OCI-LY1 (cell line): ENCODE measurements around the gene ORC3.

Source experiments
- H2AFZ ChIP-seq: fragments of 200-600 bp; sonication (generic), shearing (Covaris generic); 2 replicates; pipeline ENCODE4 v1.6.0; 2014; ENCODE audit warnings: antibody characterized with exemption, mild to moderate bottlenecking, low read length
- H3F3A ChIP-seq: fragments of 200-600 bp; sonication (generic), shearing (Covaris generic); 2 replicates; pipeline ENCODE4 v1.6.0; 2014; ENCODE audit warnings: mild to moderate bottlenecking, antibody characterized with exemption, low read length, moderate library complexity; ENCODE audit not compliant: insufficient read depth
- H3K27ac ChIP-seq: fragments of 200-600 bp; sonication (generic); 2 replicates; pipeline ENCODE4 v1.5.1; 2014; ENCODE audit warnings: low read length, mixed run types, mild to moderate bottlenecking, low read depth; ENCODE audit not compliant: poor library complexity, severe bottlenecking
- H3K27me3 ChIP-seq: fragments of 200-600 bp; sonication (generic); 2 replicates; pipeline ENCODE4 v1.6.0; 2014; ENCODE audit warnings: antibody characterized with exemption, mild to moderate bottlenecking, low read length, moderate library complexity; ENCODE audit not compliant: insufficient read depth
- H3K36me3 ChIP-seq: fragments of 200-600 bp; sonication (generic); 2 replicates; pipeline ENCODE4 v1.6.1; 2014; ENCODE audit warnings: mild to moderate bottlenecking, antibody characterized with exemption, low read length, moderate library complexity, mixed read lengths; ENCODE audit not compliant: insufficient read depth
- H3K4me1 ChIP-seq: fragments of 200-600 bp; sonication (generic); 2 replicates; pipeline ENCODE4 v1.5.1; 2014; ENCODE audit warnings: mild to moderate bottlenecking, low read length, moderate library complexity; ENCODE audit not compliant: insufficient read depth, severe bottlenecking
- H3K4me2 ChIP-seq: fragments of 200-600 bp; sonication (generic), shearing (Covaris generic); 2 replicates; pipeline ENCODE4 v1.6.1; 2014; ENCODE audit warnings: low read length
- H3K4me3 ChIP-seq: fragments of 200-600 bp; sonication (generic); 2 replicates; pipeline ENCODE4 v1.5.1; 2014; ENCODE audit warnings: low read length, low read depth, mild to moderate bottlenecking, mixed read lengths; ENCODE audit not compliant: poor library complexity, severe bottlenecking
- H3K79me2 ChIP-seq: fragments of 200-600 bp; shearing (Covaris generic); 2 replicates; pipeline ENCODE4 v1.6.1; 2016; ENCODE audit warnings: mixed run types, low read length, mixed read lengths; ENCODE audit not compliant: insufficient read depth
- H3K9ac ChIP-seq: fragments of 200-600 bp; sonication (generic), shearing (Covaris generic); 2 replicates; pipeline ENCODE4 v1.6.1; 2014; ENCODE audit warnings: mild to moderate bottlenecking, low read length, mixed read lengths
- H3K9me2 ChIP-seq: fragments of 200-600 bp; sonication (generic), shearing (Covaris generic); 2 replicates; pipeline ENCODE4 v1.6.1; 2014; ENCODE audit warnings: low read depth, mild to moderate bottlenecking, low read length, mixed read lengths
- H3K9me3 ChIP-seq: fragments of 200-600 bp; shearing (Covaris generic); 2 replicates; pipeline ENCODE4 v1.6.1; 2014; ENCODE audit warnings: low read length, mixed read lengths
- H4K20me1 ChIP-seq: fragments of 200-600 bp; sonication (generic), shearing (Covaris generic); 2 replicates; pipeline ENCODE4 v1.6.0; 2016; ENCODE audit warnings: mild to moderate bottlenecking, low read length; ENCODE audit not compliant: insufficient read depth
- EZH2 ChIP-seq: fragments of 200-600 bp; sonication (generic), shearing (Covaris generic); IDR thresholded peaks from 2 replicates; pipeline ENCODE4 v1.8.0; 2017; ENCODE audit warnings: borderline replicate concordance, mixed run types, mild to moderate bottlenecking, antibody characterized with exemption, low read length, moderate library complexity, mixed read lengths
- TF ChIP-seq, protein P1 (sequence below): fragments of 200-600 bp; sonication (generic), shearing (Covaris generic); IDR thresholded peaks from 2 replicates; pipeline ENCODE4 v1.5.1; 2017; ENCODE audit warnings: mild to moderate bottlenecking, antibody characterized with exemption, low read length, moderate library complexity, mixed read lengths

Gene ORC3

DNA sequence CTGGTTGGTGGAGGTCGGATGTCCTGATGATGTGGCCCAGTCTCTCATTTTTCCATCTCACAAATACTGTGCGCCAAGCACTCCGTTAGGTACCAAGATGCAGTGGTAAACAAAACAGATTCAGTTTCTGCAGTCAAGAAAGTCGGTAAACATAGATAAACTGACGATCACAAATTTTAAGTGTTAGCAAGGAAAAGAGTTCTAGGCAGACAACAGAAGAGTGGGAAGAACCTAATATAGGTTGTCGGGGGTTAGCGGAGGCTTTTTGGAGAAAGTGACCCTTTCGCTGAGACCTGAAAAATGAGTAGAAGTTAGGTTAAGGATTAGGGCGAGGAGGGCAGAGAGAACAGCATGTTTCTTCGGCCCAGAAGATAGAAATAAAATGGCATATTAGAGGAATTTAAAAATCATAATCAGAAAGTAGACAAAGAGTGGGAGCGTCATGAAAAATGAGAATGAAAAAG is 514 bp downstream of the ORC3 start:
- H3K9me2 ChIP-seq = no peaks in the 10 kb centered on the region
- no peaks in the 10 kb centered on the region for H3K27me3 ChIP-seq
- H3K79me2 ChIP-seq = peaks cover 60% of the 10 kb centered on the region
- H3K4me3 ChIP-seq = peak overlapping the region; percentile 84
- peak overlapping the region; percentile 87 for H3K9ac ChIP-seq
- peaks cover 31% of the 10 kb centered on the region for H3K4me1 ChIP-seq
- TF ChIP-seq, protein P1, sequence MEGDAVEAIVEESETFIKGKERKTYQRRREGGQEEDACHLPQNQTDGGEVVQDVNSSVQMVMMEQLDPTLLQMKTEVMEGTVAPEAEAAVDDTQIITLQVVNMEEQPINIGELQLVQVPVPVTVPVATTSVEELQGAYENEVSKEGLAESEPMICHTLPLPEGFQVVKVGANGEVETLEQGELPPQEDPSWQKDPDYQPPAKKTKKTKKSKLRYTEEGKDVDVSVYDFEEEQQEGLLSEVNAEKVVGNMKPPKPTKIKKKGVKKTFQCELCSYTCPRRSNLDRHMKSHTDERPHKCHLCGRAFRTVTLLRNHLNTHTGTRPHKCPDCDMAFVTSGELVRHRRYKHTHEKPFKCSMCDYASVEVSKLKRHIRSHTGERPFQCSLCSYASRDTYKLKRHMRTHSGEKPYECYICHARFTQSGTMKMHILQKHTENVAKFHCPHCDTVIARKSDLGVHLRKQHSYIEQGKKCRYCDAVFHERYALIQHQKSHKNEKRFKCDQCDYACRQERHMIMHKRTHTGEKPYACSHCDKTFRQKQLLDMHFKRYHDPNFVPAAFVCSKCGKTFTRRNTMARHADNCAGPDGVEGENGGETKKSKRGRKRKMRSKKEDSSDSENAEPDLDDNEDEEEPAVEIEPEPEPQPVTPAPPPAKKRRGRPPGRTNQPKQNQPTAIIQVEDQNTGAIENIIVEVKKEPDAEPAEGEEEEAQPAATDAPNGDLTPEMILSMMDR = no peak
- no peak for TF ChIP-seq EZH2
- peak overlapping the region; percentile 86 for H3K4me2 ChIP-seq
- no peaks in the 10 kb centered on the region for H4K20me1 ChIP-seq
- peaks cover 38% of the 10 kb centered on the region for H3K36me3 ChIP-seq
- no peaks in the 10 kb centered on the region for H3F3A ChIP-seq
- no peaks in the 10 kb centered on the region for H3K9me3 ChIP-seq
- H2AFZ ChIP-seq = no peak overlapping the region; the same call in 1 of the 2 replicates
- peak overlapping the region; percentile 27 for H3K27ac ChIP-seq

DNA sequence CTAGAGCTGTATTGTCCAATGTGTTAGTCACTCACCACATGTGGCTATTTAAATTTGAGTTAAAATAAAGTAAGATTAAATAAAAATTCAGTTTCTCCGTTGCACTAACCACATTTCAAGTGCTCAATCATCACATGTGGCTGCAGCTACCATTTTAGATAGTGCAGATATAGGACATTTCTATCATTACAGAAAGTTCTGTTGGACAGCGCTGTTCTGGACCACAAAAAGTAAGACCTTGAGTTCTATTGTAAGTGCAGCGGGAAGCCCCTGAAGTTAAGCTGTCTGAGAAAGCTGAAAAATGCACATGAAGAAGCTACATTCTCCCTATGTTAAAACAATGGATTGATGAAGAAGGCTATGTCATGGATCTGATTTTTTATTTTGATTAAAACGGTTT is 1.1 kb downstream of the ORC3 start:
- Histone ChIP-seq H3K4me3 (peak overlapping the region; percentile 84), H3K36me3 (peaks cover 39% of the 10 kb centered on the region), H3K27ac (no peak overlapping the region)

DNA sequence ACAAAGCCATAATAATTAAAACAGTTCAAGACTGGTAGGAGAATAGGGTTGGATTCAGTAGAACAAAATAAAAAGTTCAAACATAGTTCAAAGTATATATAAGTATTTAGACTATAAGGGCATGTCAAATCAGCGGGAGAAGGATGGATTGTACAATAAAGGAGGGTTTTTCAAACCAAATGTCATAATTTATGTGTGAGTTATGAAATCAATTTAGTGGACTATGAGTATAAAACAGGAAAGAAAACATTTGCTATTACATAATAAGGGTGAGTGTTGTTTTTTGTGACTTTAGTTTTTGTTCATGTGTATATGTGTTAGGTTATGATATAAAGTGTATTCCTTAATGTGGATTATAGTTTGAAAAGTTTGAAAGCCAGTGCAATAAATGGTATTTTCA is 10.6 kb downstream of the ORC3 start:
- TF ChIP-seq, protein P1 = no peak
- TF ChIP-seq EZH2 = no peak
- H3K4me2 ChIP-seq = no peak overlapping the region
- H3K79me2 ChIP-seq = no peaks in the 10 kb centered on the region
- H4K20me1 ChIP-seq = no peaks in the 10 kb centered on the region
- no peaks in the 10 kb centered on the region for H3K4me1 ChIP-seq
- no peaks in the 10 kb centered on the region for H3F3A ChIP-seq
- H3K27ac ChIP-seq = no peak overlapping the region
- no peaks in the 10 kb centered on the region for H3K9me2 ChIP-seq
- H3K9me3 ChIP-seq = no peaks in the 10 kb centered on the region
- H2AFZ ChIP-seq = no peak overlapping the region
- no peak overlapping the region for H3K4me3 ChIP-seq
- no peaks in the 10 kb centered on the region for H3K27me3 ChIP-seq
- no peak overlapping the region for H3K9ac ChIP-seq
- H3K36me3 ChIP-seq = peaks cover 14% of the 10 kb centered on the region; the same call in 1 of the 2 replicates

More for the DNA sequence above, 1.1 kb downstream of the ORC3 start:
- TF ChIP-seq EZH2 = no peak
- TF ChIP-seq, protein P1 = no peak
- Histone ChIP-seq H3K4me1 (peaks cover 31% of the 10 kb centered on the region), H4K20me1 (no peaks in the 10 kb centered on the region), H3K79me2 (peaks cover 56% of the 10 kb centered on the region), H3K9me2 (no peaks in the 10 kb centered on the region), H3K4me2 (peak overlapping the region; percentile 86), H3K9me3 (no peaks in the 10 kb centered on the region), H3K9ac (peak overlapping the region; percentile 87), H3F3A (no peaks in the 10 kb centered on the region), H3K27me3 (no peaks in the 10 kb centered on the region), H2AFZ (no peak overlapping the region)
